ENCODE measurements around the gene AGTRAP.
A peak's percentile ranks its signal among the peaks of the same experiment; 100 is the strongest.

AGTRAP gene

GRCh38 chr1:11735531-11735853 lies 444 bp upstream of the AGTRAP start:
- no peak for DNase-seq (ENCODE audit: low spot score)

- DNase-seq (ENCODE audit: low spot score): peak; percentile 88
These were observed 1.1 kb downstream of the AGTRAP start for GRCh38 chr1:11736746-11737639.

DNA sequence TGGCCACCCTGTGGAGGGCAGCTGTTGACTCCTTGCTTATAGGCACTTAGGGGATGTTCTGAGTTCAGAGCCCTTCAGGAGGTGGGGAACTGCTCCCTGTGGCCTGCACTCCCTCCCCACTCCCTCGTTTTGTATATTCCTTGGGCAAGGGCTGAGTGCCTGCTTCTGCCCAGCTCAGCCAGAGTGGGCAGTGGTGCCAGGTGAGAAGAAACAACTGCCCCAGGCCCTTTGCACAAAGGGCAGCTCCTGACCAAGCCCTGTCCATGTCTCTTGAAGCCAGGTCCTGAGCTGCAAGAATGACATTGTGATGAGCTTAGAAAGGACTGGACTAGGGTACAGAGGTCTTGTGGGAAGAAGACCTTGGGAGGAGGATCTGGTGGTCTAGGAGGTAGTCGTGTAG lies 2.2 kb downstream of the AGTRAP start:
- DNase-seq (ENCODE audit: low spot score): no peak

DNA sequence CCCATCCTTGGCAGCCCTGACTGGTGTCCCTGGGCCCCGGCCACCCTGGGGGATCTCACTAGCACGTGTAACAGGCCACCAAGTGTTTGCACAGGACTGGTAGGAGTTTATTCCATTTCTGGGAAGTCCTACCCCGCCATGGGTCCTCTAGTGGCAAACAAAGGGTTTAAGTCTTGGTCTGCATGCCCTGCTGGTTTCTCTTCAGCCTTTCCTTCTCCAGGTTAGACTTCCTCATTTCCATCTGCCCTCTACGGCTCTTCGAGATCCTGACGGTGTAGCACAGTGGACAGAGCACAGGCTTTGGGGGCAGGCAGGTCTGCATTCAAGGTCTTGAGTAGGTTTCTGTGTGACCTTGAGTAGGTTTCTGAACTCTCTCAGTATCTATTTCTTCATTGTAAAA lies 2.8 kb downstream of the AGTRAP start:
- DNase-seq (ENCODE audit: low spot score): no peak

DNA sequence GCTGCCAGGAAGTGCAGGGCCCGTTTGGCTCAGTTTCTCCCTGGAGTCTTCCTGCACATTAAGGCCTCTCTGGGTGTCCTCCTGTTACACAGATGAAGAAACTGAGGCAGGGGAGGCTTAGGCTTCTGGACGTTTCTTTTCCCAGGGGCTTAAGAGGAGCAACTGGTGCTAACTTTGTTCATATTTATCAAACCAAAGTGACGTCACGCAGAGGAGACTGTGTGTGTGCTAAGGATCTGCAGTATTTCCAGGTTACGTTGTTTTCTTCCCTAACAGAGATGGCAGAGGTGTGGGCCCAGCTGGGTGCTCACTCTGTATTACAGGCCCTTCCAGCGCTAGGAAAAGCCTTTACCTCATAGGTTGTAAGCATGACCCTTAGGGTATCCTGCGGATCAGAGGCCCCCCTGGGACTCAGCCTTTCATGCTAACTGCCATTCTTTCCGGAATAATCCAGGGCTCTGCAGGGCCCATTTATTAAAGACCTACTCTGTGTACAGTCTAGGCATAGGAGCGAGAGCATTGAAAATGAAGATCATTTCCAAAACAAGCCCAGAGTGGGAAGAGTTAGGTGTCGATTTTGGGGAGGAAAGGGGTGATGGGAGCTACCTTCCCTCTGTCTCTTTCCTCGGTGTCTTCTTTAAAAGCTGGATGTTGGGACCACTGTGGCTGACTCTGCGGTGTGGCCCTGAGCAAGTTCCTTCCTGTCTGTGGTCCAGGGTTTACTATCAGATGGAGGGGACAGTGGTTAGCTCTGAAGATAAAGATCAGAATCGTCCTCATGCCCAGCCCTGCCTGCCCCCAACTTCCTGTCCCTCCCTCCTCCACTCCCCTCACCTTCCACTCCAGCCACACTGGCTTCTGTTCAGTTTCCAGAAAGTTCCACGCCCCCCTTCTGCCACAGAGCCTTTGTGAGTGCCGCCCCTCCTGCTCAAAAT lies 4.6 kb downstream of the AGTRAP start:
- no peak for DNase-seq (ENCODE audit: low spot score)

DNA sequence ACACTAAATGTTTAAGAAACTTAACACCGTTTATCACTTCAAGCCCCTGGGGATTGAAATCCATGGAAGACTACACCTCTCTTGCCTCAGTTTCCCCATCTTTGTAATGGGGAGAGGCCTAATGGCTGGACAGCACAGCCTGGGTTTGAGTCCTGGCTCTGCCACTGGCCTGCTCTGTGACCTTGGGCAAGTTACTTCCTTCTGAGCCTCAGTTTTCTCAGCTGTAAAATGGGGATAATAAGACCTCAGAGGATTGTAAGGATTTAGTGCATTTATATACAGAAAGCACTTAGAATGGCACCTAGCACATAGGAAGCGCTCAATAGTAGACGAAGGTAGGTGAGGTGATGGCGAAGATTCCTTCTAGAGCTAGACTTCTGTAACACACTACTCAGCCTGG lies 5.5 kb downstream of the AGTRAP start:
- DNase-seq (ENCODE audit: low spot score): no peak

DNA sequence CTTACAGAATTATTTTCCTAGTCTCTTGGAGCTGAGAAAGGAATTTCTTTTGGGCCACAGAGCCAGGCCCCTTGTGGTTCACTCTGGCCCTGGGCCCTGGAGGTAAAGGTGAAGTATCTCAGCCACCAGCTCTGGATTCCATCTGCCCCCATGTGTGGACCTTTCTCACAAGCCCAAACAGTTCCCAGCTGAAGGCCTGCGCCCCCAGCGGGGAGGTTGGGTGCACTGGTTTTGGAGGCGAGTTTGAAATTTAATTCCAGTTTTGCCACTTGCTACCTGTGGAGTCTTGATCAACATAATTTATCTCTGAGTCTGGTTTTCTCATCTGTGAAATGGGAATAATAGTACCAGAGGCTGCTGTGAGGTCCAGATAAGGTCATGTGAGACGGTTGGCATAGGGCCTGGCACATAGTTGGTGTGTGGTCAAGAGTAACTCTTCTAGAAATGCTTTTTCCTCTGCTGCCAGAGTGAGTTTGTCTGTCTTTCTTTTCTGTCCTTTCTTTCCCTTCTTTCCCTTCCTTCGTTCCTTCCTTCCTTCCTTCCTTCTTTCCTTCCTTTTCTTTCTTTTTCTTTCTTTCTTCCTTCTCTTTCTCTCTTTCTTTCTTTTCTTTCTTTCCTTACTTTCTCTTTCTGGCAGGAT lies 6.1 kb downstream of the AGTRAP start:
- peak; percentile 15 for DNase-seq (ENCODE audit: low spot score)

DNA sequence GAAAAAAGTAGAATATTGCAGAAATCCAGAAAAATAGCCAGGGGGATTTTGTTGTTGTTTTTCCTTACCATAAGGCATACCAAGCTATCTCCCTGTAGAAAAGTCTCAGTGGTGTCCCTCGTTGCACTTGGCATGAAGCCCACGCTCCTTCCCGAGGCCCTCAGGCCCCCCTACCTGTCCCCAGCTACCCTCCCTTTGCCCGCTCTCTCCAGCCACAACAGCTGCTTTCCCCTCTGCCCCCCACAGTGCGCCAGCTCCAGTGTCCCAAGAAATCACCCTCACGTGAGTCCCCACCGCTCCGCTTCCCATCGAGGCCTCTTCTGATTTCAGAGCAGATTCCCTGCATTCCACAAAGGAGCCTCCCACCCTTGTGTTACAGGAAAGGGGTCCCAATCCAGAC lies 8.4 kb downstream of the AGTRAP start:
- DNase-seq (ENCODE audit: low spot score): no peak

- DNase-seq (ENCODE audit: low spot score): peak; percentile 34
These were observed 10.2 kb downstream of the AGTRAP start for GRCh38 chr1:11746092-11746491.

DNA sequence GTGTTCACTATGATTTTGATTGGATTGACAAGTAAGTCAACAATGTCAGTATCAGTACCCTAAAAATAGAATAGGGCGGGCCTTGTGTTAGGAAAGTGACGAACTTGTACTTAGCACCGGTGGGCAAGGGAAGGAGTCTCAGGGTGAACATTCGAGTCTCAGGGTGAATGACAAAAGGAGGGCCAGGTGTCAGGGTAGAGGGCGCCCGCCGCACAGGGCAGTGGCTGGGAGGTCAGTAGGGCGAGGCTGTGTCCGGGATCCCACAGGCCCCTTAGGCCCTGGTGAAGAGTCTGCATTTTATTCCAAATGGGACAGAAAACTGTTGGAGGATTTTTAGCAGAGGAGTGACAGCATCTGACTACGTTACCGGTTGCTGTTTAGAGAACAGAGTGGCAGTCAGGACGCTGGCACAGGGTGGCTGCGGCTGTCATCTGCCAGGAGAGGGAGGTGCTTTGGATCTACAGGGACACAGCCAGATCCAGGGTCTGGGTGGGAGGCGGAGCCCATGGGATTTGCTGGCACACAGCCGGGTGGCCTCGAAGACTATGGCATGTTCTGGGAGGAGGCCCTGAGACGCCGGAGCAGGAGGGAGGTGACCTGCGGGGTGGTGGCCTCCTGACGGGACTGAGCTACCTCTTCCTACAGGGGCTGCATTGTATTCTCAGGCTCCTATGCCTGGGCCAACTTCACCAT lies 11.0 kb downstream of the AGTRAP start:
- no peak for DNase-seq (ENCODE audit: low spot score)

DNA sequence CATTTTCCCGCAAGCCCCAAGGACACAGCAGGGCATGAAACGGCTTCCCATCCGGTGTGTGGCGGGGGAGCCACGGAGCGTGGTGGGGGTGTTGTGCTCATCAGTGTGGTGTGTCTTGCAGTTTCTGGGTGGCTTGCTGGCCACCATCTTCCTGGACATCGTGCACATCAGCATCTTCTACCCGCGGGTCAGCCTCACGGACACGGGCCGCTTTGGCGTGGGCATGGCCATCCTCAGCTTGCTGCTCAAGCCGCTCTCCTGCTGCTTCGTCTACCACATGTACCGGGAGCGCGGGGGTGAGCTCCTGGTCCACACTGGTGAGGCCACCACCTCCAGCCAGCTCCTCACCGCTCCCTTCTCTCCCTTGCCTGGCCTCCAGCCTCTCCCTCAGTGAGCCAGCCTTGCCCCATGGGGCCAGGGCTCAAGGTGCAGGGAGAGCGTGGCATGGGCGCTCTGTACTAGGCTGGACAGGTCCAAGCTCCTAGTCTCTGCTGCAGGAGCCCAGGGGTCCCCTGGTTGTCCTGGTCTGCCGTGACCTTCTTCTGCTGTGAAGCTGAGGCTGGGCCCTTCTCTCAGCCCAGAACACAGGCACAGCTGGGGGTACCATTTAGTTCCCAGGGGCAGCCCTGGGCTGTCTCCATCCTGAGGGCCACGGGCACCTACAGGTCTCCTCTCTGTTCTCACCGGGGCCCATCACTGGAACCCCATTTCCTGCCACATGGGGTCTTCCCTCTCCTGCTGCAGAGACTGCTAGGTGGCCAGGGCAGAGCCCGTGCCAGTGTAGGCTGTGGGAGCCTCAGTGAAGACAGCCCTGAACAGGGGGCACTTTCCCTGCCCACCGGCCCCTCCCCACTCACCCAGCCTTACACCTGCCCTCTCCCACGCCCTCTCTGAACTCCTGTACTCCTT lies 12.6 kb downstream of the AGTRAP start:
- no peak for DNase-seq (ENCODE audit: low spot score)

DNA sequence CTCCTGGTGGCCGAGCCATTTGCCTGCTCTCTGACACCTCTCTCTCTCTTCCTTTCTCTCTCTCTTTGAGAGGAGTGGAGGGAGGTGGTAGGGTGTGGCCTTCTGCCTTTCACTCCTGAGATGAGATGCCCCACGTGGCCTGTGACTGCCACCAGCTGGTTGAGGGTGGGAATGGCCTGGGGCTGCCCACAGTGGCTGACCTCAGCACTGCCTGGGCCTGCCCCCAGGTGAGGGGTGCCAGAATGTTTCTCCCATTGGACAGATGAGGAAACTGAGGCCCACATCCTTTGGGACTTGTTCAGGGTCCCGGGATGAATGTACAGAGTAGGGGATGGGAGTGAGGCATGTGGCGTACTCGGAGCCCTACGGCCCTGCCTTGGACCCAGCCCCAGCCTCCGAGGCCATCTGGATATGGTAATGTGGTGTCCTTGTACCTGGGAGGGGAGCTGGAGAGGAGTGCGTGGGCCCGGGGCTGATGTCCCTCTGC lies 13.3 kb downstream of the AGTRAP start:
- DNase-seq (ENCODE audit: low spot score): peak; percentile 67

- DNase-seq (ENCODE audit: low spot score): no peak
These were observed 14.1 kb downstream of the AGTRAP start for GRCh38 chr1:11749996-11750395.

- no peak for DNase-seq (ENCODE audit: low spot score)
These were observed 15.2 kb downstream of the AGTRAP start for GRCh38 chr1:11751087-11751486.

- DNase-seq (ENCODE audit: low spot score): no peak
These were observed 16.6 kb downstream of the AGTRAP start for GRCh38 chr1:11752359-11753088.

- no peak for DNase-seq (ENCODE audit: low spot score)
These were observed 17.7 kb downstream of the AGTRAP start for GRCh38 chr1:11753555-11754208.

- no peak for DNase-seq (ENCODE audit: low spot score)
These were observed 21.1 kb downstream of the AGTRAP start for GRCh38 chr1:11757047-11757446.

DNA sequence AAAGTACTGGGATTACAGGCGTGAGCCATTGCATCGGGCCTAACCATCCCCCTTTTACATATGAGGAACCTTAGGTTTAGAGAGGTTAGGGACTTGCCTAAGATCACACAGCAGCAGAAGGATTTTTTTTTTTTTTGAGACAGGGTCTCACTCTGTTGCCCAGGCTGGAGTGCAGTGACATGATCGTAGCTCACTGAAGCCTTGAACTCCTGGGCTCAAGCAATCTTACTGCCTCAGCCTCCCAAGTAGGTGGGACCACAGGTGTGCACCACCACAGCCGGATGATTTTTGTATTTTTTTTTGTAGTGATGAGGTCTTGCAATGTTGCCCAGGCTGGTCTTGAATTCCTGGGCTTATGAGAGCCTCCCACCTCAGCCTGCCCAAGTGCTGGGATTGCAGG lies 23.9 kb downstream of the AGTRAP start:
- DNase-seq (ENCODE audit: low spot score): no peak

DNA sequence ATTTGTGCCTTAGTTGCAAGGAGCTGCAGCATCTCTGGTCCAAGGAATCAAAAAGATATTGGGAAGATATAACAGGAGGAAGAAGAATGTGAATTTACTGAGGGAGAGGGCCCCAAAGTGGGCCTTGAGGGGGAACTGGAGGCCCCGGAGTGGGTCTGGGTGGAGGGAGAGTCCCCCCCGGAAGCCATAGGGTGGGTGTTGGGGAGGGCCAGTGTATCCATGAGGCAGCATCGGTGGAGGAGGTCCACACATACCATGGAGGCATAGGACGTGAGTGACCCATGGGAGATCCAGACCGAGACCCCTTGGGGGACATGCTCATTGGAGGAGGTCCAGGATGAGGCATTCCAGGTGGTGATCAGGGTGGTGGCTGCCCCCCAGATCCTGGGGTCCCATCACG lies 25.3 kb downstream of the AGTRAP start:
- no peak for DNase-seq (ENCODE audit: low spot score)

DNA sequence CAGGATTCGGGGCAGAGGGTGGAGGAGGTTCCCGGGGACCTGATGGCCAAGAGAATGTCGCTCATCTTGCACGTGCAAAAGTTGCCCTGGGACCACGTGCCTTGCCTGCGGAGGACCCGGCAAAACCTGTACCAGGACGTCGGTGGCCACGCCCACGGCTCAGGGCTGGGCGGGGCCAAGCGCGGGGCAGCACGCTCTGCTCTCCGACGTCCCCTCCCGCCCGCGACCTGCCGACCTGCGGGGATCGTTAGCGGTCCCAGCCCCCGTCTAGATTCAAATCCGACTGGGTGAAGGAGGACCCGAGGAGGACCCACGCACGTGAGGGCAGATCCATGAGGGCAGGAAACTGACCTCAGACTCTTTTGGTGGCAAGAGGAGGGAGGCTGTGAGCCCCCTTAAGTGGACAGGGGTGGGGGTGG lies 26.1 kb downstream of the AGTRAP start, which contains the start of gene C1orf167:
TSS of gene C1orf167 (plus strand) at position 206 of the 419 bp plus-strand sequence. CDS start 2,208 bp downstream, outside the sequence.
- no peak for DNase-seq (ENCODE audit: low spot score)

Measured in kidney tubule cell (primary cell).